Ramos (cell line): Measurements from ENCODE around the gene SUV39H1.
"Not testable (repeated sequence)": the region's sequence is repeated elsewhere in the genome, so short reads cannot be mapped to it uniquely, and the experiment has no call there.

Source experiments
- in situ Hi-C: fragments of 300-500 bp; cut with MboI; formaldehyde crosslinking; loops from one replicate; pipeline ENCODE4 v1.14.3; 2022; ENCODE audit warnings: low sequenced_read_pairs; ENCODE audit not compliant: unreplicated experiment

Gene SUV39H1

GRCh38 chrX:48696301-48696908 is at the start of gene SUV39H1:
Gene SUV39H1, plus strand, starts transcription at chrX:48696734. Its CDS starts 51 bp downstream, at chrX:48696785.
- in situ Hi-C loops = no loop called here

- in situ Hi-C loops = no loop called here
Observed at GRCh38 chrX:48648336-48648751, 48.2 kb upstream of the SUV39H1 start.

GRCh38 chrX:48649102-48649501 is 47.4 kb upstream of the SUV39H1 start:
- in situ Hi-C loops = no loop called here

- in situ Hi-C loops = not testable (repeated sequence)
Observed at GRCh38 chrX:48652055-48652579, 44.4 kb upstream of the SUV39H1 start.

- in situ Hi-C loops = not testable (repeated sequence)
Observed at GRCh38 chrX:48654746-48655145, 41.8 kb upstream of the SUV39H1 start.

GRCh38 chrX:48659686-48660085 is 36.8 kb upstream of the SUV39H1 start:
- in situ Hi-C loops = not testable (repeated sequence)

- in situ Hi-C loops = no loop called here
Observed at GRCh38 chrX:48663241-48663640, 33.3 kb upstream of the SUV39H1 start.

- in situ Hi-C loops = no loop called here
Observed at GRCh38 chrX:48664156-48664555, 32.4 kb upstream of the SUV39H1 start.

GRCh38 chrX:48665991-48666390 is 30.5 kb upstream of the SUV39H1 start:
- in situ Hi-C loops = no loop called here

- in situ Hi-C loops = no loop called here
Observed at GRCh38 chrX:48666649-48667048, 29.9 kb upstream of the SUV39H1 start.

- in situ Hi-C loops = no loop called here
Observed at GRCh38 chrX:48667509-48667908, 29.0 kb upstream of the SUV39H1 start.

- in situ Hi-C loops = not testable (repeated sequence)
Observed at GRCh38 chrX:48668187-48668586, 28.3 kb upstream of the SUV39H1 start.

- in situ Hi-C loops = no loop called here
Observed at GRCh38 chrX:48676106-48676892, 20.2 kb upstream of the SUV39H1 start.

- in situ Hi-C loops = no loop called here
Observed at GRCh38 chrX:48676893-48677270, 19.7 kb upstream of the SUV39H1 start.

- in situ Hi-C loops = no loop called here
Observed at GRCh38 chrX:48677516-48677915, 19.0 kb upstream of the SUV39H1 start.

- in situ Hi-C loops = not testable (repeated sequence)
Observed at GRCh38 chrX:48680467-48680866, 16.1 kb upstream of the SUV39H1 start.

GRCh38 chrX:48680925-48681324 is 15.6 kb upstream of the SUV39H1 start:
- in situ Hi-C loops = not testable (repeated sequence)

GRCh38 chrX:48681539-48682183 is 14.9 kb upstream of the SUV39H1 start:
- in situ Hi-C loops = no loop called here

GRCh38 chrX:48682795-48683194 is 13.7 kb upstream of the SUV39H1 start:
- in situ Hi-C loops = not testable (repeated sequence)

GRCh38 chrX:48683411-48683982 is 13.0 kb upstream of the SUV39H1 start, which contains the start of gene WAS:
Gene WAS, plus strand, starts transcription at chrX:48683799. Its CDS starts 55 bp downstream, at chrX:48683854.
- in situ Hi-C loops = no loop called here

GRCh38 chrX:48684134-48684533 is 12.4 kb upstream of the SUV39H1 start:
- in situ Hi-C loops = no loop called here
